Femur (tissue), 1 donor: ENCODE results near the gene C19orf47.
"Not testable (repeated sequence)": the region's sequence is repeated elsewhere in the genome, so short reads cannot be mapped to it uniquely, and the experiment has no call there.

Source experiments
- DNase-seq: peaks from one replicate; pipeline ENCODE4 v3.0.0-alpha.2; 2017

The C19orf47 gene

GRCh38 chr19:40376286-40376862 is 28.2 kb upstream of the C19orf47 start:
- no peak for DNase-seq

- DNase-seq: no peak
Observed at GRCh38 chr19:40374084-40374483, 25.9 kb upstream of the C19orf47 start.

- DNase-seq: no peak
Observed at GRCh38 chr19:40371802-40372122, 23.6 kb upstream of the C19orf47 start.

- no peak for DNase-seq
Observed at GRCh38 chr19:40370997-40371801, 23.0 kb upstream of the C19orf47 start.

GRCh38 chr19:40370253-40370652 is 22.1 kb upstream of the C19orf47 start:
- not testable (repeated sequence) for DNase-seq

GRCh38 chr19:40369797-40370196 is 21.6 kb upstream of the C19orf47 start:
- no peak for DNase-seq

GRCh38 chr19:40367577-40368434 is 19.6 kb upstream of the C19orf47 start:
- no peak for DNase-seq

GRCh38 chr19:40366697-40367561 is 18.7 kb upstream of the C19orf47 start:
- peak; percentile 45 for DNase-seq

- peak; percentile 95 for DNase-seq
Observed at GRCh38 chr19:40365613-40366401, 17.6 kb upstream of the C19orf47 start.

GRCh38 chr19:40365010-40365409 is 16.8 kb upstream of the C19orf47 start:
- DNase-seq: no peak

- DNase-seq: no peak
Observed at GRCh38 chr19:40363069-40363468, 14.9 kb upstream of the C19orf47 start.

- DNase-seq: no peak
Observed at GRCh38 chr19:40362160-40362559, 14.0 kb upstream of the C19orf47 start.

- no peak for DNase-seq
Observed at GRCh38 chr19:40360708-40361241, 12.6 kb upstream of the C19orf47 start.

- no peak for DNase-seq
Observed at GRCh38 chr19:40360020-40360707, 12.0 kb upstream of the C19orf47 start.

GRCh38 chr19:40358773-40359172 is 10.6 kb upstream of the C19orf47 start:
- DNase-seq: no peak

GRCh38 chr19:40357640-40358039 is 9.4 kb upstream of the C19orf47 start:
- DNase-seq: no peak

- DNase-seq: no peak
Observed at GRCh38 chr19:40356681-40357595, 8.7 kb upstream of the C19orf47 start.

GRCh38 chr19:40355975-40356680 is 7.9 kb upstream of the C19orf47 start:
- DNase-seq: no peak

- no peak for DNase-seq
Observed at GRCh38 chr19:40348961-40349507, 837 bp upstream of the C19orf47 start.
